ENCODE results near the gene METTL14.

- TF ChIP-seq RARB (CRISPR knock-in tag; IDR thresholded peaks at IDR 0.05) (no peak), ISL1 (CRISPR knock-in tag; IDR thresholded peaks at IDR 0.05) (peak; percentile 67)
These were observed 49.5 kb downstream of the METTL14 start for GRCh38 chr4:118734491-118735205.

Data from SK-N-SH treated with all-trans-retinoic acid at 6 μM for 48 hours (cell line).